Activated CD4-positive, alpha-beta T cell treated with anti-CD3 and anti-CD28 coated beads, Interleukin-2, amount 50 U/mL, for 1 hour (primary cell): ENCODE measurements around the gene MARK1.
"Not testable (repeated sequence)": the region's sequence is repeated elsewhere in the genome, so short reads cannot be mapped to it uniquely, and the experiment has no call there.

Experiments
- DNase-seq: peaks from one replicate; pipeline ENCODE4 v3.0.0-alpha.2; 2020

MARK1 gene

GRCh38 chr1:220529521-220530020 is 1.6 kb downstream of the MARK1 start:
- DNase-seq = no peak

- no peak for DNase-seq
Measured at GRCh38 chr1:220533504-220534109, 5.7 kb downstream of the MARK1 start.

DNA sequence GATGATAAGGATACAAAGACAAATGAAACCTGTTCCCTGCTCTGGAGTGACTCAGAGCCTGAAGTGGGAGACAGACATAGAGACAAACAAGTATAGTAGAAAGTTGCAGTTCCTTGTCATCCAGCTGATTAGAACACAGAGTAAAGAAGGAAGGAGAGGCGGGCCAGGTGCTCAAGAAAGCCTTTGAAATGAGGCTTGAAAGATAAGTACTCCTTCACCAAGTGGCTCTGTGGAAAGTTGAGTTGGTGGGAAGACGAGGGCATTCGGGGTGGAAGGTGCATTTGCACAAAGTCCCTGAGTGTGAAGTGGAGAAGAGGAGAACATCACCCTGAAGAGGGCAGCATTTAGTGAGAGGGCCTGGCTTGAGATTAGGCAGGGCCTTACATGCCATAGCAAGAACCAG is 17.0 kb downstream of the MARK1 start:
- no peak for DNase-seq

DNA sequence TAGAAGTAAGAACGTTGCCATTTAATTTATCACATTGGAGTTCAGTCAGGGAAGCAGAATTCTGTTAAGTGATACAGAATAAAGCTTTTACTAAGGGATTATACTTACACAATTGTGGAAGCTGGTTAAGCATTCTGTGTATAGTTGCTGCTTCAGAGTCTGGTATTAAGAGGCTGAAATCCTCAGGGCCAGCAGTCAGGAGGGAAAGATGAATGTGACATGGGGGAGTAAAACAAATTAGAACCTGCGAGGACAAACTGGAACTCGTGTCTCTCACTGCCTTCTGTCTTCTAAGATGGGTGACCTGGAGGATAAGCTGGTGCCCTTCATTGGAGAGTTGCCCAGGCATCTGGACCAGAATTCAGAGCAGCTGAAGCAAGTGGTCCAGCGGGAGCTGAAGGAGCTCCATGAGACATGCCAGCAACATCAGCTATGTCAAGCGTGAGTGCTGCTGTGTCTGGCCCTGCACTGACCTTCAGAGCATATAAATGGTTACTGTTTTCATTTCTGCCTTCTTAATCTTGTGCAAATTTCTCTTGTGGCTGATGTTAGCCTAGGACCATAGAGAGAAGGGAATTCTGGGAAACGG is 23.0 kb downstream of the MARK1 start:
- DNase-seq = no peak

DNA sequence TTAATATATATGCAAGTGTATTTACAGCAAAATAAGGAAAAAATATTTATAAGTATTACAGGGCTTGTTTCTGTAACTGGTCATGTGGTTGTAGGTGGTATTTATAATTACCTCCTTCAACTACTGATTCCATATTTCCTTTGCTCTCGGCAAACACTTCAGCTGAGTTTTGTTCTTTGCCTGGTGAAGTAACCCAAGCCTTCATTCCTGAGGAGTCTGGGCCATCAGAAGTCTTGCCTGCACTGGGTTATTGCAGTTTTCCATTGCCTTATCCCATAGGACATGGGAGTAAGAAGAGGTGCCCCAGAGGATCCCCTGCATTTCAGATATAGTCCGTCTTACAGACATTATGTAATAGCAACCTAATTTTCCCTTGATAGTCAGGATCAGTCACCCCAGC is 23.8 kb downstream of the MARK1 start:
- DNase-seq = no peak

DNA sequence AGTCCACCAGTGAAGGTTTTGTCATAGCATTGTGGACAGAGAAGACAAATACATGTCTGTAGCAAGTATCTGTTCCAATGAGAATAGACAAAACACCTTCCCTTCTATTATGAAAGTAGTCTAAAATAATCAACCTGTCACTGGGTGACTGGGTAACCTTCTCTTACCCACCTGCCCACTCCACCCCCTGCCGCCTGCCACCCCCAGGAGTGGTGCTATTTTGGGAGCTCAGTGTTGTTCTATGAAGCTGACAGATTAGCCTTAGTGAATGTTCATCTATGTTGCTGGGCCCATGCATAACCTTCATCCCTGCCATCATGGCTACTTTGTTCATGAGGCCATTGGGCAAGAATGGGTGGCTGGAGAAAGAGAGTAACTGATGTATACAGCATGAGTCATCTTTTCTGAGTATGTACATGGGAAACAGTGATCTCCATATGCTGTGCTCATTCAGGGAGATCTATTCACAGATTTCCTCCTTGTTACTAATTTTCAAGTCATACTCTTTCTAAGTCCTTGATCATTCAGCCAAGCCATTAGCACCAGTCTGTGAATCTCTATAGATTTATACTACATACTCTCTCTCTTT is 24.8 kb downstream of the MARK1 start:
- DNase-seq = no peak

- DNase-seq = no peak
Measured at GRCh38 chr1:220556641-220557040, 28.7 kb downstream of the MARK1 start.

GRCh38 chr1:220563564-220563963 is 35.6 kb downstream of the MARK1 start:
- no peak for DNase-seq

- no peak for DNase-seq
Measured at GRCh38 chr1:220564216-220564615, 36.3 kb downstream of the MARK1 start.

DNA sequence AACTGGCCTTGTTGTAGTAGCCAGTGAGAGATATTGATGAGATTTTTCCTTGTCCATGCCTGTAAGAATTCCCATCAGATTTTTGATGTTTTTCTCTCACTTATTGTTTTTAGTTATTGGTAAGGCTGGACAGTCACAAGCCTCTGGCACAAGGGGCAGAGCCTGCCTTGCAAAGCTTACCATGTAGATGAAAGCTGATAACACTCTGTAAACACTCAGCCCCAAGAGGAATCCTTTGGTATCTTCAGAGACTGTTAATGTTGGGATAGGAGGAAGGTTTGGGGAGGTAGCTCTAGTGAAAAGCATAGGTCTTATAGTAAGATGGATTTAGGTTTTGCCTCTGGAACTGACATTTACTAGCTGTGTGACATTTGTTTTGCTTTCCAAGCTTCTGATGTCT is 37.7 kb downstream of the MARK1 start:
- DNase-seq = no peak

DNA sequence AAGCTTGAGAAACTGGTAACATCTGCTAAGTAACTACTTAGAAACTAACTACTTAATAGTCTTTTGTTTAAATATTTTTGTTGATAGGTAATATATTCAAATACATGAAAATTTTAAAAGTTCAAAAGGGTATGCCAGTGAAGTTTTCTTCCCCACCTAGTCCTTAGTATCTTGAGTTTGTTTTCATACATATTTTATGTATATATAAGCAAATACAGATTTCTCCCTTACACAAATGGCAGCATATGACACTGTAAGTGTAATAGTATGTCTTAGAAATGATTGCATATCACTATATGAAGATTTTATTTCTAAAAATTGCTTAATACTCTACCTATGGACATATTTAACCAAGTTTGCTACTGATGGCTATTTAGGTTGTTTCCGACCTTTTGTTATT is 38.9 kb downstream of the MARK1 start:
- DNase-seq = no peak

DNA sequence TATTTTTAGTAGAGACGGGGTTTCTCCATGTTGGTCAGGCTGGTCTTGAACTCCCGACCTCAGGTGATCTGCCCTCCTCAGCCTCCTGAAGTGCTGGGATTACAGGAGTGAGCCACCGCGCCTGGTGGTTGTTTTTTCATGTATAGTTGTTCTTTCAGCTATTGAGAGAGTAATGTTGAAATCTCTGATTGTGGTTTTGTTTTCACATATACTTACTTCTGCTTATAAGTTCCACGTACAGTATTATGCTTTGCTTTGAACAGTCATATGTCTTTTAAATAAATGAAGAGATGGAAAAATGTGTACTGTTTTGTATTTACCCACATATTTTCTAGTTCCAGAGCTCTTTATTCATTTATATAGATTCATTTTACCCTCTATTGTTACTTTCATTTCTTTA is 44.5 kb downstream of the MARK1 start:
- no peak for DNase-seq

- DNase-seq = no peak
Measured at GRCh38 chr1:220573836-220574235, 45.9 kb downstream of the MARK1 start.

- no peak for DNase-seq
Measured at GRCh38 chr1:220575718-220576497, 48.0 kb downstream of the MARK1 start.

GRCh38 chr1:220577926-220578325 is 50.0 kb downstream of the MARK1 start:
- DNase-seq = no peak

DNA sequence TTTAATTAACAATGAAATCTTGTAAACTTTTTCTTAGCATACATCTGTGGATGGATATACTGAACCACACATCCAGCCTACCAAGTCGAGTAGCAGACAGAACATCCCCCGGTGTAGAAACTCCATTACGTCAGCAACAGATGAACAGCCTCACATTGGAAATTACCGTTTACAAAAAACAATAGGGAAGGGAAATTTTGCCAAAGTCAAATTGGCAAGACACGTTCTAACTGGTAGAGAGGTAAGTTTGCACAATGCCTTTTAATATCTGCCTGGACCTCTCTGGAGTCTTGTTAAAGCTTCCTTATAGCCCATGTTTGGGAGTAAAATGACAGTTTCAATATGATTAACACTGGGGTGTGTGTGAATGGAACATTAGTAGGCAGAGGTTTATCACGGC is 51.4 kb downstream of the MARK1 start:
- no peak for DNase-seq

- DNase-seq = no peak
Measured at GRCh38 chr1:220592714-220593113, 64.8 kb downstream of the MARK1 start.

DNA sequence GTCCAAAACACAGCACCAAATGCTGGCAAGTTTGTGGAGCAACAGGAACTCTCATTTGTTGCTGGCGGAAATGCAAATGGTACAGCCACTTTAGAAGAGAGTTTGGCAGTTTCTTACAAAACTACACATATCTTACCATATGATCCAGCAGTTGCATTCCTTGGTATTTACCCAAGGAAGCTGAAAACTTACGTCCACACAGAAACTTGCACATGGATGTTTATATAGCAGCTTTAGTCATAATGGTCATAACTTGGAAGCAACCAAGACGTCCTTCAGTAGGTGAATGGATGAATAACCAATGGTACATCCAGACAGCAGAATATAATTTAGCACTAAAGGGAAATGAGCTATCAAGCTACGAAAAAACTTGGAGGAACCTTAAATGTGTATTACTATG is 66.4 kb downstream of the MARK1 start:
- DNase-seq = no peak

GRCh38 chr1:220595179-220595578 is 67.2 kb downstream of the MARK1 start:
- no peak for DNase-seq

DNA sequence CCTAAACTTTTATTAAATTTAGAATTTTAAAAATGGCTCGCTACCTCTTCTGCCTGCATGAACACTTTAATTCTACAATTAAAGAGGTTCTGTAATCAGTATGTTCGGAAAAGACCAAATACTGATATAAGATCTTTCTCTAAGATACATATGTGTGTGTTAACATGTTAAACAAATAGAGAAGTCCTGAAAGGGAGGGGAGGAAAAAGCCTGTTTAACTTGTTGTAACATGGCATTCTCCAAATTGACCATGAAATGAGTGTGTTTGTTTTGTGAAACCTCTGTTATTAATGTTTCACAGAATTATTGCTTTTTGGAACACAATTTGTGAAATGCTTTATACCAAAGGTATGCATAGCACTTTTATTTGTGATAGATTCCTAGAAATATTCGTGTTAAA is 77.0 kb downstream of the MARK1 start:
- DNase-seq = no peak

DNA sequence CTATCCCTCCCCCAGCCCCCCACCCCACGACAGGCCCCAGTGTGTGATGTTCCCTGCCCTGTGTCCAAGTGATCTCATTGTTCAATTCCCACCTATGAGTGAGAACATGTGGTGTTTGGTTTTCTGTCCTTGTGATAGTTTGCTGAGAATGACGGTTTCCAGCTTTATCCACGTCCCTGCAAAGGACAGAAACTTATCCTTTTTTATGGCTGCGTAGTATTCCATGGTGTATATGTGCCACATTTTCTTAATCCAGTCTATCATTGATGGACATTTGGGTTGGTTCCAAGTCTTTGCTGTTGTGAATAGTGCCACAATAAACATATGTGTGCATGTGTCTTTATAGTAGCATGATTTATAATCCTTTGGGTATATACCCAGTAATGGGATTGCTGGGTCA is 77.7 kb downstream of the MARK1 start:
- DNase-seq = not testable (repeated sequence)

DNA sequence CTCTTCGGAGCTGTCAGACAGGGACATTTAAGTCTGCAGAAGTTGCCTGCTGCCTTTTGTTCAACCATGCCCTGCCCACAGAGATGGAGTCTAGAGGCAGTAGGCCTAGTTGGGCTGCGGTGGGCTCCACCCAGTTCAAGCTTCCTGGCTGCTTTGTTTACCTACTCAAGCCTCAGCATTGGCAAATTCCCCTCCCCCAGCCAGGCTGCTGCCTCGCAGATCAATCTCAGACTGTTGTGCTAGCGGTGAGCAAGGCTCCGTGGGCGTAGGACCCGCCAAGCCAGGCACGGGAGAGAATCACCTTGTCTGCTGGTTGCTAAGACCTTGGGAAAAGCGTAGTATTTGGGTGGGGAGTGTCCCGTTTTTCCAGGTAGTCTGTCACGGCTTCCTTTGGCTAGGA is 83.2 kb downstream of the MARK1 start:
- not testable (repeated sequence) for DNase-seq

- no peak for DNase-seq
Measured at GRCh38 chr1:220616836-220617235, 88.9 kb downstream of the MARK1 start.

- no peak for DNase-seq
Measured at GRCh38 chr1:220628431-220628830, 100.5 kb downstream of the MARK1 start.
